ENCODE data around the gene OR3A3. TPM values are rescaled to one million over a fixed set of nuclear protein-coding genes. Genes with fewer than 3 reads are reported as not detected.
A peak's percentile ranks its signal among the peaks of the same experiment; 100 is the strongest.
"Not testable (repeated sequence)": the region's sequence is repeated elsewhere in the genome, so short reads cannot be mapped to it uniquely, and the experiment has no call there.

The OR3A3 gene
- total and polyA plus RNA-seq, 3 experiments from 2014 or later, result not detected

- Histone ChIP-seq H3K9me3 (ENCODE audit: low read length) (no peaks in the 10 kb centered on the region), H3K27me3 (ENCODE audit: insufficient read depth, low read length, poor library complexity, severe bottlenecking) (no peaks in the 10 kb centered on the region), H3K4me1 (ENCODE audit: insufficient read depth, low read length) (no peaks in the 10 kb centered on the region), H3K36me3 (ENCODE audit: insufficient read depth, low read length) (no peaks in the 10 kb centered on the region), H3K4me3 (ENCODE audit: low read length) (no peak overlapping the region), H3K27ac (ENCODE audit: low read depth, low read length) (no peak overlapping the region)
- POLR2A ChIA-PET, result no interaction called here
- DNase-seq, result no peak
- peaks cover 17 to 21% of the 10 kb centered on the region in 2 donors for H3K27me3 Mint-ChIP-seq
- no peak overlapping the region for H3K4me3 Mint-ChIP-seq
- CTCF ChIA-PET, result no interaction called here
- H3K4me1 Mint-ChIP-seq, result no peaks in the 10 kb centered on the region
- peaks cover 0 to 2% (median 0%) of the 10 kb centered on the region in 5 donors for H3K9me3 Mint-ChIP-seq
- no peak overlapping the region for H3K27ac Mint-ChIP-seq
- H3K36me3 Mint-ChIP-seq, result no peaks in the 10 kb centered on the region
Observed at GRCh38 chr17:3400055-3400454, 11.1 kb upstream of the OR3A3 start.

DNA sequence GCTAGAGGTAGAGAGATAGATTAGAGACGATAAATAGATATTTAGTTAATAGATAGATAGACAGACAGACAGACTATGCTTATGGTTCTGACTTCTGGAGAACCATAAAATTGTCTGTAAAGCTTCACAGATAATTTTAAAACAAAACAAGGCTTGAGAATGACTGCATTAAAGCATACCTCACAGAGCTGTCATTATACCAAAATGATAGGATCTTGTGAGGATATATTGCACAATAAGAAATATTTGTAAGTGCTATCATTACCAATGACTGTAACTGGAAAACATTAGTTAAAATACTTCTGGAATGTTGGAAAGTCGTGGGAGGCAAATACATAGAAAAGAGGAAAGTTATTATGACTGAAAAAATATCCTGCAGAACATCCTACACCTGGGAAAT lies 9.4 kb upstream of the OR3A3 start:
- DNase-seq, result no peak
- H3K4me3 ChIP-seq (ENCODE audit: low read length), result no peak overlapping the region
- Mint-ChIP-seq H3K36me3 (no peaks in the 10 kb centered on the region), H3K27me3 (peaks cover 17 to 25% of the 10 kb centered on the region in 2 donors), H3K9me3 (peaks cover 0 to 6% (median 2%) of the 10 kb centered on the region in 5 donors), H3K4me3 (no peak overlapping the region), H3K27ac (no peak overlapping the region), H3K4me1 (no peaks in the 10 kb centered on the region)
- CTCF ChIA-PET, result no interaction called here
- H3K27ac ChIP-seq (ENCODE audit: low read depth, low read length), result no peak overlapping the region
- H3K4me1 ChIP-seq (ENCODE audit: insufficient read depth, low read length), result no peaks in the 10 kb centered on the region
- no peaks in the 10 kb centered on the region for H3K36me3 ChIP-seq (ENCODE audit: insufficient read depth, low read length)
- POLR2A ChIA-PET, result no interaction called here
- no peaks in the 10 kb centered on the region for H3K9me3 ChIP-seq (ENCODE audit: low read length)
- no peaks in the 10 kb centered on the region for H3K27me3 ChIP-seq (ENCODE audit: insufficient read depth, low read length, poor library complexity, severe bottlenecking)

DNA sequence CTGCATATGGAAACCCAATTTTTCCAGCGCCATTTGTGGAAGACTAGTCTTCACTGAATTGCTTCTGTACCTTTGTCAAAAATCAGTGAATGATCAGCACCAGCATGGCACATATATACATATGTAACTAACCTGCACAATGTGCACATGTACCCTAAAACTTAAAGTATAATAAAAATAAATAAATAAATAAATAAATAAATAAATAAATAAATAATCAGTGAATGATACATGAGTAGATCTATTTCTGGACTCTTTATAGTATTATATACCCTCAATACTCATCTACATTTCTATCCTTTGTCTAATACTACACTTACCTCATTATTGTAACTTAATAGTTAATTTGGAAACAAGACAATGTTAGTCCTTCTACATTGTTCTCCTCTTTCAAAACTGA lies 7.3 kb upstream of the OR3A3 start:
- H3K4me3 Mint-ChIP-seq; H3K4me1 ChIP-seq (ENCODE audit: insufficient read depth, low read length); DNase-seq; H3K27ac ChIP-seq (ENCODE audit: low read depth, low read length); CTCF ChIA-PET; H3K27me3 ChIP-seq (ENCODE audit: insufficient read depth, low read length, poor library complexity, severe bottlenecking); H3K36me3 ChIP-seq (ENCODE audit: insufficient read depth, low read length); POLR2A ChIA-PET; H3K4me1 Mint-ChIP-seq; H3K9me3 ChIP-seq (ENCODE audit: low read length); H3K4me3 ChIP-seq (ENCODE audit: low read length); H3K27ac Mint-ChIP-seq: not testable (repeated sequence)
- Mint-ChIP-seq H3K36me3 (peaks cover 0 to 10% (median 0%) of the 10 kb centered on the region in 3 donors), H3K27me3 (peaks cover 27 to 37% of the 10 kb centered on the region in 2 donors), H3K9me3 (peaks cover 7 to 23% (median 12%) of the 10 kb centered on the region in 5 donors)

- H3K27me3 ChIP-seq (ENCODE audit: insufficient read depth, low read length, poor library complexity, severe bottlenecking); H3K4me1 ChIP-seq (ENCODE audit: insufficient read depth, low read length); H3K4me1 Mint-ChIP-seq; H3K27ac ChIP-seq (ENCODE audit: low read depth, low read length); H3K4me3 ChIP-seq (ENCODE audit: low read length); H3K36me3 ChIP-seq (ENCODE audit: insufficient read depth, low read length); H3K9me3 ChIP-seq (ENCODE audit: low read length); CTCF ChIA-PET; DNase-seq; POLR2A ChIA-PET; H3K27ac Mint-ChIP-seq: not testable (repeated sequence)
- peaks cover 7 to 20% (median 12%) of the 10 kb centered on the region in 5 donors for H3K9me3 Mint-ChIP-seq
- H3K36me3 Mint-ChIP-seq, result peaks cover 0 to 13% (median 0%) of the 10 kb centered on the region in 3 donors
- H3K4me3 Mint-ChIP-seq, result peak overlapping the region in 1 of 7 donors; percentile 15
- peaks cover 37 to 42% of the 10 kb centered on the region in 2 donors for H3K27me3 Mint-ChIP-seq
Observed at GRCh38 chr17:3412216-3412615, 1.0 kb downstream of the OR3A3 start.

- H3K4me3 Mint-ChIP-seq, result no peak overlapping the region
- CTCF ChIA-PET, result interaction anchor here (0.6 kb wide), 1 partner anchor 20 kb away, joined by 3 read pairs; no protein-coding TSS in a partner anchor
- H3K4me1 Mint-ChIP-seq, result no peaks in the 10 kb centered on the region
Observed at GRCh38 chr17:3415610-3416009, 4.4 kb downstream of the OR3A3 start.

DNA sequence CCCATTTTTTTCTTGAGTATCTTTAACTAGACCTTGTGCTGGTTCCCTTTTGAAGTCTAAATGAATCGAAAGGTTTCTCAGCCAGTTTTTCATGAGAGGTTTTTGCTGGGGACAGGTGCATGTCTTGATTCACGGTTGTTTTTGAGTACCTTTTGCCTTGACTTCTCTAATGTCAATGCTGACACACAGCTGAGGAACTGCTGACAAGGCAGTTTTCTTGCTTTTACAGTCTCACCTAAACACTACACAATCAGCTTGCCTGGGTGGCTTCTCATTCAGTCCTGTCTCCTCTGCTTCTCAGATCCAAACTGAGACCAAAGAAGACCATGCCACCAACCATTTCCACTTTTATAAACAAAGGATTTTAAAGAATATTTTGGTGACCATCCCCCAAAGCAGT lies 7.1 kb downstream of the OR3A3 start:
- Histone ChIP-seq H3K9me3 (ENCODE audit: low read length) (no peaks in the 10 kb centered on the region), H3K4me1 (ENCODE audit: insufficient read depth, low read length) (no peaks in the 10 kb centered on the region), H3K27ac (ENCODE audit: low read depth, low read length) (no peak overlapping the region), H3K4me3 (ENCODE audit: low read length) (no peak overlapping the region), H3K36me3 (ENCODE audit: insufficient read depth, low read length) (no peaks in the 10 kb centered on the region), H3K27me3 (ENCODE audit: insufficient read depth, low read length, poor library complexity, severe bottlenecking) (no peaks in the 10 kb centered on the region)
- CTCF ChIA-PET, result no interaction called here
- H3K27ac Mint-ChIP-seq, result no peak overlapping the region
- H3K4me3 Mint-ChIP-seq, result no peak overlapping the region
- peaks cover 15 to 28% of the 10 kb centered on the region in 2 donors for H3K27me3 Mint-ChIP-seq
- no peaks in the 10 kb centered on the region for H3K4me1 Mint-ChIP-seq
- no peaks in the 10 kb centered on the region for H3K36me3 Mint-ChIP-seq
- POLR2A ChIA-PET, result no interaction called here
- DNase-seq, result no peak
- no peaks in the 10 kb centered on the region for H3K9me3 Mint-ChIP-seq

More at GRCh38 chr17:3415610-3416009, 4.4 kb downstream of the OR3A3 start:
- Histone ChIP-seq H3K4me3 (ENCODE audit: low read length) (no peak overlapping the region), H3K27me3 (ENCODE audit: insufficient read depth, low read length, poor library complexity, severe bottlenecking) (no peaks in the 10 kb centered on the region), H3K36me3 (ENCODE audit: insufficient read depth, low read length) (no peaks in the 10 kb centered on the region), H3K9me3 (ENCODE audit: low read length) (no peaks in the 10 kb centered on the region), H3K27ac (ENCODE audit: low read depth, low read length) (no peak overlapping the region), H3K4me1 (ENCODE audit: insufficient read depth, low read length) (no peaks in the 10 kb centered on the region)
- no peak for DNase-seq
- POLR2A ChIA-PET, result no interaction called here
- H3K36me3 Mint-ChIP-seq, result no peaks in the 10 kb centered on the region
- H3K27ac Mint-ChIP-seq, result no peak overlapping the region
- H3K27me3 Mint-ChIP-seq, result peaks cover 18 to 20% of the 10 kb centered on the region in 2 donors
- no peaks in the 10 kb centered on the region for H3K9me3 Mint-ChIP-seq

- H3K4me1 Mint-ChIP-seq; POLR2A ChIA-PET; H3K27ac Mint-ChIP-seq; H3K9me3 ChIP-seq (ENCODE audit: low read length); H3K27me3 ChIP-seq (ENCODE audit: insufficient read depth, low read length, poor library complexity, severe bottlenecking); H3K36me3 Mint-ChIP-seq; H3K36me3 ChIP-seq (ENCODE audit: insufficient read depth, low read length); H3K4me1 ChIP-seq (ENCODE audit: insufficient read depth, low read length); DNase-seq; CTCF ChIA-PET; H3K4me3 Mint-ChIP-seq; H3K4me3 ChIP-seq (ENCODE audit: low read length); H3K27ac ChIP-seq (ENCODE audit: low read depth, low read length): not testable (repeated sequence)
- Mint-ChIP-seq H3K9me3 (peaks cover 2 to 19% (median 4%) of the 10 kb centered on the region in 5 donors), H3K27me3 (peaks cover 24 to 39% of the 10 kb centered on the region in 2 donors)
Observed at GRCh38 chr17:3433215-3433614, 22.0 kb downstream of the OR3A3 start.

DNA sequence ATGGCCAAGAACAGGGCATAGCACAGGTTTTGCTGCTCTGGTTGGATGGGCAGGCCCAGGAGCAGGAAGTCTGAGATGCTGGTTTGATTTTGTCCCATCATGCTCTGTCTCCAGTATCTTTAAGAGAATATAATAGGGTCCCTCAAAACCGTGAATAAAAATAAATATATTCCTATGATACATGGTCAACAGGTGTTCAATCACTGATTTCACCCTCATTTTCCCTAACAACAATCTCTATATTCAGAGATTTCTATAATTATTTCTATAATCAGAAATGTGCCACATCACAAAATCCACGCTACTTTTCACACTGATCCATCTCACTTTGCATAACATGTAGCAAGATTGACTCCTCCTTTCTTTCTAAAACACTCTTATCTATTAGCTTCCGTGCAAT lies 22.6 kb downstream of the OR3A3 start, which contains the start of gene OR1E2:
TSS of gene OR1E2 (minus strand) at position 101 of the 400 bp plus-strand sequence. CDS start at position 101, 0 bp downstream.
- Histone ChIP-seq H3K36me3 (ENCODE audit: insufficient read depth, low read length) (no peaks in the 10 kb centered on the region), H3K9me3 (ENCODE audit: low read length) (no peaks in the 10 kb centered on the region), H3K4me1 (ENCODE audit: insufficient read depth, low read length) (no peaks in the 10 kb centered on the region), H3K4me3 (ENCODE audit: low read length) (no peak within 1 kb of the TSS), H3K27me3 (ENCODE audit: insufficient read depth, low read length, poor library complexity, severe bottlenecking) (no peaks in the 10 kb centered on the region), H3K27ac (ENCODE audit: low read depth, low read length) (no peak within 1 kb of the TSS)
- POLR2A ChIA-PET, result no interaction called here
- H3K27ac Mint-ChIP-seq, result no peak within 1 kb of the TSS
- peaks cover 0 to 2% (median 0%) of the 10 kb centered on the region in 3 donors for H3K36me3 Mint-ChIP-seq
- CTCF ChIA-PET, result no interaction called here
- H3K4me1 Mint-ChIP-seq, result no peaks in the 10 kb centered on the region
- no peak for DNase-seq
- H3K9me3 Mint-ChIP-seq, result peaks cover 2 to 18% (median 4%) of the 10 kb centered on the region in 5 donors
- peaks cover 22 to 34% of the 10 kb centered on the region in 2 donors for H3K27me3 Mint-ChIP-seq
- H3K4me3 Mint-ChIP-seq, result no peak within 1 kb of the TSS

- Mint-ChIP-seq H3K27me3 (peaks cover 15 to 43% of the 10 kb centered on the region in 2 donors), H3K36me3 (peaks cover 0 to 2% (median 0%) of the 10 kb centered on the region in 3 donors), H3K4me1 (no peaks in the 10 kb centered on the region), H3K9me3 (peaks cover 0 to under 1% (median 0%) of the 10 kb centered on the region in 5 donors), H3K27ac (no peak overlapping the region), H3K4me3 (no peak overlapping the region)
- CTCF ChIA-PET, result no interaction called here
- H3K27ac ChIP-seq (ENCODE audit: low read depth, low read length), result no peak overlapping the region
- DNase-seq, result no peak
- no peaks in the 10 kb centered on the region for H3K36me3 ChIP-seq (ENCODE audit: insufficient read depth, low read length)
- H3K4me3 ChIP-seq (ENCODE audit: low read length), result no peak overlapping the region
- POLR2A ChIA-PET, result no interaction called here
- H3K9me3 ChIP-seq (ENCODE audit: low read length), result no peaks in the 10 kb centered on the region
- no peaks in the 10 kb centered on the region for H3K4me1 ChIP-seq (ENCODE audit: insufficient read depth, low read length)
- H3K27me3 ChIP-seq (ENCODE audit: insufficient read depth, low read length, poor library complexity, severe bottlenecking), result no peaks in the 10 kb centered on the region
Observed at GRCh38 chr17:3438368-3438767, 27.2 kb downstream of the OR3A3 start.
